SK-MEL-5 (cell line): ENCODE results near the gene CHMP2B. TPM values are rescaled to one million over a fixed set of nuclear protein-coding genes. Genes with fewer than 3 reads are reported as not detected.

Experiments
- DNase-seq: peaks from one replicate; pipeline ENCODE4 v3.0.0-alpha.2; 2016; ENCODE audit warnings: low read depth, low spot score
- in situ Hi-C: cut with HindIII; loops from 2 replicates; pipeline ENCODE4 v1.10.0; 2016; ENCODE audit warnings: low sequenced_read_pairs, high pct_unique_total_duplicates, low pct_unique_long_range_greater_than_20kb
- polyA plus RNA-seq, 2 experiments: library from polyadenylated mRNA; depleted of rRNA; stranded (reverse); fragments of >200 nt; gene quantifications; 2 replicates each; pipeline ENCODE4 v1.2.3, GENCODE V29; 2015
- total RNA-seq: library from RNA; depleted of rRNA; stranded (reverse); fragments of >200 nt; shearing (Covaris generic); gene quantifications from 2 replicates; pipeline ENCODE4 v1.2.3, GENCODE V29; 2014; rRNA removed

Gene CHMP2B
- total RNA-seq, result 44.9 and 45.7 TPM in 2 replicates
- polyA plus RNA-seq (2015; cell fraction: cytosol; rRNA removed), result 42.9 and 50.0 TPM in 2 replicates
- 32.8 and 40.3 TPM in 2 replicates for polyA plus RNA-seq (2015; cell fraction: nucleus; rRNA removed)

GRCh38 chr3:87227104-87227834, at the start of gene CHMP2B:
TSS of gene CHMP2B (plus strand) at chr3:87227309. CDS start at chr3:87227523, 214 bp downstream.
- DNase-seq, result peak; percentile 93
- in situ Hi-C loops, result no loop called here

- DNase-seq, result no peak
- in situ Hi-C loops, result no loop called here
Observed at GRCh38 chr3:87179642-87180041, 47.5 kb upstream of the CHMP2B start.

- DNase-seq, result no peak
- in situ Hi-C loops, result no loop called here
Observed at GRCh38 chr3:87181551-87181950, 45.6 kb upstream of the CHMP2B start.

- in situ Hi-C loops, result no loop called here
- no peak for DNase-seq
Observed at GRCh38 chr3:87182023-87182422, 45.1 kb upstream of the CHMP2B start.

- DNase-seq, result no peak
- in situ Hi-C loops, result no loop called here
Observed at GRCh38 chr3:87186608-87187159, 40.4 kb upstream of the CHMP2B start.

DNA sequence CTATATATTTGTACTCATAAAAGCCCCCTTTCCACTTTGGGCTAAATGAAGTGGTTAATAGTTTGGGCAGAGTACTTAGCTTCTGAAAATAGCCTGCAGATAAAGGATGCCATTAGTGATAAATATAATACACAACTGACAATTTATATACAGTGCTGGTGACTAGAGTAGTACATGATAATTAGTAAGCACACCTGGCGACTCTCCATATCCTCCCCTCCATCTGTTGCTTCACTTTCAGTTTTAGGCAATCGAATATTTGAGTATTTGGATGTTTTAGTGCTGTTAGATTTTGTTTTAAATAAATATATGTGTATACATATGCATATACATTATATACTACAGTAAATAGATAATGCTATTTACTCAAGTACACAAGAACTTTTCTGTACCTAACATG, 35.9 kb upstream of the CHMP2B start:
- in situ Hi-C loops, result no loop called here
- DNase-seq, result no peak

DNA sequence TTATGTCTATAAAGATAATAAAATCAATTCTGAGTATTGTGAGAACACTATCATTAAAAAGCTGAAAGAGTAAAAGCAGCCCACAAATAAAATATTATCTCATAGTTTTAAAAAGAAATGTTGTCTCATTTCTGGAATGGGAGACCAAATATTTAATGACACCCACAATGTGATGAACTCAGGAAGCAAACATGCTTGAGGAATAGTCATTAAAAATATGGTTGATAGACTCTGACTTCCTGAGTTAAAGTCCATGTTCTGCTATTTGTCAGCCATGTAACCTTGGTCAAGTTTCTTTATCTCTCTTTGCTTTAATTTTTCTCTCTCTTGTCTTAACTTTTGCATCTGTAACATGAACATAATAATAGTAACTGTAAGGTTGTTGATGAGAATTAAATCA, 35.5 kb upstream of the CHMP2B start:
- in situ Hi-C loops, result no loop called here
- DNase-seq, result no peak

- in situ Hi-C loops, result no loop called here
- DNase-seq, result no peak
Observed at GRCh38 chr3:87196879-87197278, 30.2 kb upstream of the CHMP2B start.

DNA sequence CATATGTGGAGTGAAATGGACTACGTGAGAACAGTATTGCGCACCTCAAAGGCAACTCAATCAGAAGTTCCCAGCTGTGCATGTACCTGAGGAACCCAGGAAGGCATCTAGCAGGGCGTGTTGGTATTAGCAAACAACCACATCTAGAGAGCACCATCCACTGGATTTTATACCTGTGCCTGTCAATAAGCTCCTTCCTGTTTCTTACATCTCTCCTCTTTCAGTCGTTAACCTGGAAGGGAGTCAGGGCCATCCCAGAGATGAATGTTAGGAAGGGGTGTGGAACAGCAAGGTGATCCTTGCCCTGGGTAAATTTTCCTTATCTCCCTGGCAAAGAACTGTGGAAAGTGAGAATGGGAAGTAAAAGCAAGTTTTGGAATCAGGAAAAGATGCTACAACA, 29.6 kb upstream of the CHMP2B start:
- no peak for DNase-seq
- in situ Hi-C loops, result no loop called here

DNA sequence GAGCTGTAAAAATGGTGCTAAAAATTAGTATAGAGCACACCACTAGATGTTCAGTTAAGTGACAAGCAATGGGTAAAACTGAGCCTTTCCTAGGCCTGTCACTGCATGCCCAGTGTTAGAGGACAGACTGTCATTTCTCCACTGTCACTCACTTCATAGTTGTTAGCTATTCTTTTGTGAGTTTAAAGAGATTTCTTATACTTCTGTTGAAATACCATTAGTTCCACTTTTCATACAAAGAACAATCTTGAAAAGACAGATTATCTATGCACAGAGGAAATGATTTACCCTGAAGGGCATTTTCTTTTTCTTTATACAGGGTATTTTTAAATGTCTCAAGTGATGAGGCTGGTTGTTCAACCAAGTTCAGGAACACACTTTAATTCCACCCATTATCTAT, 28.3 kb upstream of the CHMP2B start:
- DNase-seq, result no peak
- in situ Hi-C loops, result no loop called here

GRCh38 chr3:87199628-87200027, 27.5 kb upstream of the CHMP2B start:
- DNase-seq, result no peak
- in situ Hi-C loops, result no loop called here

GRCh38 chr3:87200060-87200647, 27.0 kb upstream of the CHMP2B start:
- no peak for DNase-seq
- in situ Hi-C loops, result no loop called here

- DNase-seq, result no peak
- in situ Hi-C loops, result no loop called here
Observed at GRCh38 chr3:87201727-87202126, 25.4 kb upstream of the CHMP2B start.

- in situ Hi-C loops, result no loop called here
- DNase-seq, result no peak
Observed at GRCh38 chr3:87203809-87204208, 23.3 kb upstream of the CHMP2B start.

GRCh38 chr3:87206070-87206469, 21.0 kb upstream of the CHMP2B start:
- in situ Hi-C loops, result no loop called here

DNA sequence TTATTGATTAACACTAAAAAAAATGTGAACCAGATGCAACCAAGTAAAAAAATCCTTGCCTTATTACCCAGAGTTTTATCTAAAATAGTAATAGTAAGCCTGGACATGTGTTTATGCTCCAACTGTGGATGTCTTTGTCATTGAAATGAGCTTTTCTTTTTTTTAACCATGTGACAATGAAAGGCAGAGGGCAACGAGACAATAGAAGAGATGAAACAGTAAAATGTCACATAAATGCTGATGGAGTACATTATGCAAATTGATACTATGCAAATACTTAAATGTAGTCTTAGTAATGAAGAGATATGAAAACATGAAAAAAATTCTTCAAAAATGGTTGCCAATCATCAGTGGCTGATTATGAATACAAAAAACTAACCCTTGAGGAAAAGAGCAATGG, 20.5 kb upstream of the CHMP2B start:
- in situ Hi-C loops, result no loop called here

More at GRCh38 chr3:87206070-87206469, 21.0 kb upstream of the CHMP2B start:
- DNase-seq, result no peak

DNA sequence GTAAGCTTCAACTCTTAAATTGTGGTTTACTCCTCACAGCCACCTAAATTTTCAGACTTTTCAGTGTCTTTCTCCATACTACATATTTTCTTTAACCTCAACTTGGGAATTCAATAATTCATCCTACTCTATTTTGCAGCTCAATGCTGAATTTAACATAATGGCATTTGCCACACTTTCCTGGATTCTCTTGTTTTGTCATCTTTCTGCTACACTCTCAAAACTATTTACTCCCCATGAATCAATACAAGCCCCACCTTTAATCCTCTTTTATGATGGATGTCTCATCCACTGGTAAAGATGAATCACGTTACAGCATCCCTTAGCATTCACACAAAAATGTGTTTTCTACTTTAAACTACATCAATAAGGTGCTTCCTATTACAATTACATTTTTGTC, 19.6 kb upstream of the CHMP2B start:
- no peak for DNase-seq
- in situ Hi-C loops, result no loop called here

More for the DNA sequence above, 20.5 kb upstream of the CHMP2B start:
- no peak for DNase-seq

DNA sequence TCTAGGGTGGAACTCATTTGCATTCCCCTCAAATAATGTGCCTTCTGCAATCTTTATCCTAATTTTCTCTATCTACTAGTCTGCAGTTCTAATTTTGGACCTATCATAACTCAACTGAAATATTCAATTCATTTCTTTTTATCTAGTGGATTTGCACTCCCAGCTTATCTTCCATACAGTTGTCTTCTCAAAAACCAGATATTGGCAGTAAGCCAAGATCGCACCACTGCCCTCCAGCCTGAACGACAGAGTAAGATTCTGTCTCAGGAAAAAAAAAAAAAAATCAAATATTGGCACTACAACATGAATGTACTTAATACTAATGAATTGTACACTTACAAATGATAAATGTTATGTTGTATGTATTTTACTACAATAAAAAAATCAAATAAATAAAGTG, 18.0 kb upstream of the CHMP2B start:
- no peak for DNase-seq
- in situ Hi-C loops, result no loop called here

GRCh38 chr3:87218560-87218959, 8.5 kb upstream of the CHMP2B start:
- DNase-seq, result no peak
- in situ Hi-C loops, result no loop called here
